MM.1S (cell line): ENCODE measurements around the gene CD226.

Experiments used
- DNase-seq: peaks from one replicate; pipeline ENCODE4 v3.0.0-alpha.2; 2015
- H2AFZ ChIP-seq: fragments of 300-600 bp; sonication (generic); 2 replicates; pipeline ENCODE4 v1.6.0; 2016; ENCODE audit warnings: antibody characterized with exemption, low read length
- H3F3A ChIP-seq: fragments of 300-600 bp; sonication (generic); 2 replicates; pipeline ENCODE4 v1.6.1; 2016; ENCODE audit warnings: mild to moderate bottlenecking, antibody characterized with exemption, low read length, moderate library complexity, mixed read lengths; ENCODE audit not compliant: insufficient read depth
- H3K27ac ChIP-seq: fragments of 300-600 bp; sonication (generic); 2 replicates; pipeline ENCODE4 v1.5.1; 2016; ENCODE audit warnings: mild to moderate bottlenecking, low read length
- H3K27me3 ChIP-seq: fragments of 300-600 bp; sonication (generic); replicated peaks from 2 replicates; pipeline ENCODE4 v1.6.0; 2016; ENCODE audit warnings: low read length; ENCODE audit not compliant: insufficient read depth
- H3K36me3 ChIP-seq: fragments of 300-600 bp; sonication (generic); replicated peaks from 2 replicates; pipeline ENCODE4 v1.6.1; 2016; ENCODE audit warnings: mild to moderate bottlenecking, low read length, mixed read lengths; ENCODE audit not compliant: insufficient read depth
- H3K4me1 ChIP-seq: fragments of 300-600 bp; sonication (generic); 2 replicates; pipeline ENCODE4 v1.6.1; 2016; ENCODE audit warnings: low read length, mixed read lengths
- H3K4me2 ChIP-seq: fragments of 300-600 bp; sonication (generic); 2 replicates; pipeline ENCODE4 v1.6.0; 2016; ENCODE audit warnings: low read depth, low read length
- H3K4me3 ChIP-seq: fragments of 300-600 bp; sonication (generic); 2 replicates; pipeline ENCODE4 v1.5.1; 2016; ENCODE audit warnings: low read length, mixed read lengths
- H3K79me2 ChIP-seq: fragments of 300-600 bp; sonication (generic); 2 replicates; pipeline ENCODE4 v1.6.1; 2016; ENCODE audit warnings: mixed run types, low read length, mixed read lengths
- H3K9ac ChIP-seq: fragments of 300-600 bp; sonication (generic); 2 replicates; pipeline ENCODE4 v1.6.1; 2016; ENCODE audit warnings: low read length, mixed read lengths
- H3K9me2 ChIP-seq: fragments of 300-600 bp; sonication (generic); replicated peaks from 2 replicates; pipeline ENCODE4 v1.6.1; 2016; ENCODE audit warnings: mild to moderate bottlenecking, low read length, mixed read lengths; ENCODE audit not compliant: insufficient read depth
- H3K9me3 ChIP-seq: fragments of 300-600 bp; sonication (generic); replicated peaks from 2 replicates; pipeline ENCODE4 v1.6.1; 2016; ENCODE audit warnings: mild to moderate bottlenecking, low read length, mixed read lengths; ENCODE audit not compliant: insufficient read depth
- H4K20me1 ChIP-seq: fragments of 300-600 bp; sonication (generic); 2 replicates; pipeline ENCODE4 v1.6.1; 2016; ENCODE audit warnings: mild to moderate bottlenecking, low read length, moderate library complexity, mixed read lengths; ENCODE audit not compliant: insufficient read depth
- EZH2 ChIP-seq: fragments of 300-600 bp; sonication (generic); optimal IDR thresholded peaks from 2 replicates; pipeline ENCODE3; 2017; ENCODE audit warnings: low read depth, mild to moderate bottlenecking, antibody characterized with exemption, low read length, mixed read lengths
- EZH2phosphoT487 ChIP-seq: fragments of 300-600 bp; sonication (generic); IDR thresholded peaks from 2 replicates; pipeline ENCODE4 v1.6.1; 2018; ENCODE audit warnings: antibody characterized with exemption, low read length
- TF ChIP-seq, protein P1 (sequence below): fragments of 300-600 bp; sonication (generic); IDR thresholded peaks from 2 replicates; pipeline ENCODE4 v1.5.1; 2016; ENCODE audit warnings: antibody characterized with exemption, low read length, mixed read lengths

Gene CD226

GRCh38 chr18:69876490-69876889 is 71.2 kb downstream of the CD226 start:
- no peaks in the 10 kb centered on the region for H3K27me3 ChIP-seq
- DNase-seq = no peak
- H3K9me2 ChIP-seq = no peaks in the 10 kb centered on the region
- H3K4me1 ChIP-seq = no peaks in the 10 kb centered on the region
- H3K4me3 ChIP-seq = no peak overlapping the region
- H2AFZ ChIP-seq = no peak overlapping the region
- no peaks in the 10 kb centered on the region for H3K9me3 ChIP-seq
- H3F3A ChIP-seq = no peaks in the 10 kb centered on the region
- no peak for TF ChIP-seq EZH2phosphoT487
- TF ChIP-seq EZH2 = no peak
- TF ChIP-seq, protein P1, sequence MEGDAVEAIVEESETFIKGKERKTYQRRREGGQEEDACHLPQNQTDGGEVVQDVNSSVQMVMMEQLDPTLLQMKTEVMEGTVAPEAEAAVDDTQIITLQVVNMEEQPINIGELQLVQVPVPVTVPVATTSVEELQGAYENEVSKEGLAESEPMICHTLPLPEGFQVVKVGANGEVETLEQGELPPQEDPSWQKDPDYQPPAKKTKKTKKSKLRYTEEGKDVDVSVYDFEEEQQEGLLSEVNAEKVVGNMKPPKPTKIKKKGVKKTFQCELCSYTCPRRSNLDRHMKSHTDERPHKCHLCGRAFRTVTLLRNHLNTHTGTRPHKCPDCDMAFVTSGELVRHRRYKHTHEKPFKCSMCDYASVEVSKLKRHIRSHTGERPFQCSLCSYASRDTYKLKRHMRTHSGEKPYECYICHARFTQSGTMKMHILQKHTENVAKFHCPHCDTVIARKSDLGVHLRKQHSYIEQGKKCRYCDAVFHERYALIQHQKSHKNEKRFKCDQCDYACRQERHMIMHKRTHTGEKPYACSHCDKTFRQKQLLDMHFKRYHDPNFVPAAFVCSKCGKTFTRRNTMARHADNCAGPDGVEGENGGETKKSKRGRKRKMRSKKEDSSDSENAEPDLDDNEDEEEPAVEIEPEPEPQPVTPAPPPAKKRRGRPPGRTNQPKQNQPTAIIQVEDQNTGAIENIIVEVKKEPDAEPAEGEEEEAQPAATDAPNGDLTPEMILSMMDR = no peak
- no peak overlapping the region for H3K27ac ChIP-seq
- H3K36me3 ChIP-seq = no peaks in the 10 kb centered on the region
- H4K20me1 ChIP-seq = no peaks in the 10 kb centered on the region
- no peaks in the 10 kb centered on the region for H3K79me2 ChIP-seq
- H3K4me2 ChIP-seq = no peak overlapping the region
- H3K9ac ChIP-seq = no peak overlapping the region

DNA sequence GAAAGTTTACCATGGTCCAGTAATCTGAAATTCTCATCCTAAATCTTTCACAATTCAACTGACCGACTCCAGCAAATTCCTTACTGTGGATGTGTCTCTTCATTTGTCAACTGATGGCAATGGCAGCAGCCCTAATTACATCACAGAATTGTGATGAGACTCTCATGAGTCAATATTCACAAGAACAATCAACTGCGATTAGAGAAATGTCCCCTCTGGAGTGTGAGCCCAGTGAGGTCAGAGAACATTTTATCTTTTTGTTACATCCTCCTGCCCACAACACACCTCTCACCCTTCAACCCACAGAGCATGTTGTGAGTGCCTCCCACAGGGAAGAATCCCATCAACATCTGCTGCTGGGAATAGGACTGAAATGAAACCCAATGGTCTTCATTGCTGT is 73.6 kb downstream of the CD226 start:
- H3K4me2 ChIP-seq = no peak overlapping the region
- no peak for DNase-seq
- H3K9ac ChIP-seq = no peak overlapping the region
- no peaks in the 10 kb centered on the region for H3K9me3 ChIP-seq
- H3K4me1 ChIP-seq = no peaks in the 10 kb centered on the region
- TF ChIP-seq EZH2phosphoT487 = no peak
- no peak for TF ChIP-seq EZH2
- TF ChIP-seq, protein P1 = no peak
- no peaks in the 10 kb centered on the region for H3K27me3 ChIP-seq
- H4K20me1 ChIP-seq = no peaks in the 10 kb centered on the region
- no peaks in the 10 kb centered on the region for H3K9me2 ChIP-seq
- H3F3A ChIP-seq = no peaks in the 10 kb centered on the region
- H3K79me2 ChIP-seq = no peaks in the 10 kb centered on the region
- no peak overlapping the region for H3K27ac ChIP-seq
- no peaks in the 10 kb centered on the region for H3K36me3 ChIP-seq
- no peak overlapping the region for H3K4me3 ChIP-seq
- no peak overlapping the region for H2AFZ ChIP-seq

- Histone ChIP-seq H3K9me2 (no peaks in the 10 kb centered on the region), H2AFZ (no peak overlapping the region), H3K79me2 (no peaks in the 10 kb centered on the region), H3K36me3 (no peaks in the 10 kb centered on the region), H3K4me2 (no peak overlapping the region), H3F3A (no peaks in the 10 kb centered on the region), H3K27me3 (no peaks in the 10 kb centered on the region), H4K20me1 (no peaks in the 10 kb centered on the region), H3K4me1 (no peaks in the 10 kb centered on the region), H3K9ac (no peak overlapping the region), H3K9me3 (no peaks in the 10 kb centered on the region), H3K27ac (no peak overlapping the region), H3K4me3 (no peak overlapping the region)
- no peak for DNase-seq
- TF ChIP-seq, protein P1 = no peak
- no peak for TF ChIP-seq EZH2
- no peak for TF ChIP-seq EZH2phosphoT487
Observed at GRCh38 chr18:69872661-69873060, 75.0 kb downstream of the CD226 start.
